Trophoblast cell (in vitro differentiated cells and primary cell): ENCODE results near the gene HEPACAM2.

ENCODE experiments used
- DNase-seq, 2 donors: peaks; one replicate each; pipeline ENCODE4 v3.0.0-alpha.2; 2016
- H2AFZ ChIP-seq: 2 replicates; pipeline ENCODE4 v1.6.1; 2013; ENCODE audit warnings: low read length, moderate library complexity, mild to moderate bottlenecking; ENCODE audit not compliant: insufficient read depth, poor library complexity
- H2AK5ac ChIP-seq: 2 replicates; pipeline ENCODE4 v1.6.1; 2013; ENCODE audit warnings: mild to moderate bottlenecking, low read length
- H2BK120ac ChIP-seq: 2 replicates; pipeline ENCODE4 v1.6.1; 2013; ENCODE audit warnings: low read length, mild to moderate bottlenecking, moderate library complexity; ENCODE audit not compliant: insufficient read depth, poor library complexity
- H2BK12ac ChIP-seq: 2 replicates; pipeline ENCODE4 v1.6.1; 2013; ENCODE audit warnings: mild to moderate bottlenecking, low read length, moderate library complexity
- H2BK5ac ChIP-seq: 2 replicates; pipeline ENCODE4 v1.6.1; 2013; ENCODE audit warnings: low read length, low read depth, moderate library complexity, mild to moderate bottlenecking; ENCODE audit not compliant: poor library complexity
- H3K14ac ChIP-seq: 2 replicates; pipeline ENCODE4 v1.6.1; 2013; ENCODE audit warnings: mild to moderate bottlenecking, low read length
- H3K18ac ChIP-seq: 2 replicates; pipeline ENCODE4 v1.6.1; 2013; ENCODE audit warnings: mild to moderate bottlenecking, low read length
- H3K23ac ChIP-seq: 2 replicates; pipeline ENCODE4 v1.6.1; 2013; ENCODE audit warnings: low read length
- H3K27ac ChIP-seq: 2 replicates; pipeline ENCODE4 v1.5.1; 2013; ENCODE audit warnings: low read depth, mild to moderate bottlenecking, inconsistent platforms, low read length, moderate library complexity
- H3K27me3 ChIP-seq: 2 replicates; pipeline ENCODE4 v1.6.1; 2013; ENCODE audit warnings: inconsistent platforms, mild to moderate bottlenecking, low read length, moderate library complexity; ENCODE audit not compliant: insufficient read depth
- H3K36me3 ChIP-seq, 2 experiments: 1 replicate in 1 of 2; 2 replicates in 1 of 2; pipeline ENCODE4 v1.6.1; 2013; ENCODE audit warnings: low read length in 2 of 2, mild to moderate bottlenecking in 2 of 2, moderate library complexity in 1 of 2; ENCODE audit not compliant: insufficient read depth in 2 of 2, control insufficient read depth in 1 of 2
- H3K4ac ChIP-seq: 2 replicates; pipeline ENCODE4 v1.6.1; 2013; ENCODE audit warnings: low read depth, mild to moderate bottlenecking, low read length, moderate library complexity
- H3K4me1 ChIP-seq, 2 experiments: 1 replicate in 1 of 2; 2 replicates in 1 of 2; pipeline ENCODE4 v1.6.1; 2013; ENCODE audit warnings: low read length in 2 of 2, mild to moderate bottlenecking in 2 of 2, moderate library complexity in 1 of 2; ENCODE audit not compliant: insufficient read depth in 2 of 2, control insufficient read depth in 1 of 2
- H3K4me2 ChIP-seq: 2 replicates; pipeline ENCODE4 v1.6.1; 2013; ENCODE audit warnings: inconsistent platforms, mild to moderate bottlenecking, low read length, moderate library complexity
- H3K4me3 ChIP-seq: 2 replicates; pipeline ENCODE4 v1.5.1; 2013; ENCODE audit warnings: mild to moderate bottlenecking, low read depth, low read length, inconsistent platforms
- H3K79me1 ChIP-seq: one replicate; pipeline ENCODE4 v1.6.1; 2013; ENCODE audit warnings: low read length
- H3K79me2 ChIP-seq: 2 replicates; pipeline ENCODE4 v1.6.1; 2013; ENCODE audit warnings: low read length, mild to moderate bottlenecking; ENCODE audit not compliant: control insufficient read depth, insufficient read depth, poor library complexity
- H3K9ac ChIP-seq: 2 replicates; pipeline ENCODE4 v1.6.1; 2013; ENCODE audit warnings: mild to moderate bottlenecking, low read length
- H3K9me3 ChIP-seq: 2 replicates; pipeline ENCODE4 v1.6.1; 2013; ENCODE audit warnings: low read depth, mild to moderate bottlenecking, control low read depth, inconsistent platforms, low read length; ENCODE audit not compliant: insufficient read depth
- H4K12ac ChIP-seq: 2 replicates; pipeline ENCODE4 v1.6.1; 2013; ENCODE audit warnings: low read depth, mild to moderate bottlenecking, low read length, moderate library complexity
- H4K8ac ChIP-seq: 2 replicates; pipeline ENCODE4 v1.6.1; 2013; ENCODE audit warnings: low read depth, mild to moderate bottlenecking, low read length, moderate library complexity
- H4K91ac ChIP-seq: one replicate; pipeline ENCODE4 v1.6.1; 2013; ENCODE audit warnings: low read depth, mild to moderate bottlenecking, low read length, moderate library complexity
- WGBS: extraction: QIAGEN DNeasy Blood & Tissue Kit; methylation state at CpG from one replicate; pipeline ENCODE4 v1.1.7; 2013; ENCODE audit warnings: missing lambda C conversion rate; ENCODE audit not compliant: insufficient read length, insufficient coverage; ENCODE audit errors: extremely low coverage; 5-methylcytosine and 5-hydroxymethylcytosine counted together

HEPACAM2 gene

GRCh38 chr7:93203496-93203895, 22.8 kb downstream of the HEPACAM2 start:
- H3K36me3 ChIP-seq: no peaks in the 10 kb centered on the region
- no peak overlapping the region for H2AFZ ChIP-seq
- no peak for DNase-seq
- no peaks in the 10 kb centered on the region for H3K79me2 ChIP-seq
- H4K12ac ChIP-seq: no peak overlapping the region
- H2BK120ac ChIP-seq: no peak overlapping the region
- H2AK5ac ChIP-seq: no peak overlapping the region
- no peak overlapping the region for H3K14ac ChIP-seq
- no peak overlapping the region for H3K9ac ChIP-seq
- H4K8ac ChIP-seq: no peak overlapping the region
- H3K79me1 ChIP-seq: no peaks in the 10 kb centered on the region
- no CpG with 5 or more reads among the region's 3 CpGs for WGBS
- H2BK12ac ChIP-seq: no peak overlapping the region
- H3K9me3 ChIP-seq: no peaks in the 10 kb centered on the region
- no peak overlapping the region for H3K4me2 ChIP-seq
- H3K27me3 ChIP-seq: no peaks in the 10 kb centered on the region
- no peak overlapping the region for H2BK5ac ChIP-seq
- no peak overlapping the region for H4K91ac ChIP-seq
- H3K4ac ChIP-seq: no peak overlapping the region
- H3K4me1 ChIP-seq: no peaks in the 10 kb centered on the region
- no peak overlapping the region for H3K4me3 ChIP-seq
- no peak overlapping the region for H3K23ac ChIP-seq
- H3K27ac ChIP-seq: no peak overlapping the region
- H3K18ac ChIP-seq: no peak overlapping the region

- no peak overlapping the region for H2BK12ac ChIP-seq
- no peak overlapping the region for H4K91ac ChIP-seq
- H3K4me3 ChIP-seq: no peak overlapping the region
- no peak overlapping the region for H4K8ac ChIP-seq
- H3K23ac ChIP-seq: no peak overlapping the region
- H3K79me1 ChIP-seq: no peaks in the 10 kb centered on the region
- no peak overlapping the region for H2BK5ac ChIP-seq
- no peak overlapping the region for H3K27ac ChIP-seq
- no peak overlapping the region for H3K18ac ChIP-seq
- H3K27me3 ChIP-seq: no peaks in the 10 kb centered on the region
- H3K36me3 ChIP-seq: no peaks in the 10 kb centered on the region
- no peak overlapping the region for H3K9ac ChIP-seq
- H2BK120ac ChIP-seq: no peak overlapping the region
- no peaks in the 10 kb centered on the region for H3K9me3 ChIP-seq
- no peak overlapping the region for H3K4me2 ChIP-seq
- H3K14ac ChIP-seq: no peak overlapping the region
- no peak for DNase-seq
- H2AFZ ChIP-seq: no peak overlapping the region
- no peak overlapping the region for H4K12ac ChIP-seq
- H2AK5ac ChIP-seq: no peak overlapping the region
- H3K4me1 ChIP-seq: no peaks in the 10 kb centered on the region
- H3K4ac ChIP-seq: no peak overlapping the region
- WGBS: no CpG with 5 or more reads among the region's 5 CpGs
- no peaks in the 10 kb centered on the region for H3K79me2 ChIP-seq
Measured at GRCh38 chr7:93202594-93203250, 23.5 kb downstream of the HEPACAM2 start.

- Histone ChIP-seq H3K9ac (no peak overlapping the region), H3K27ac (no peak overlapping the region), H4K8ac (no peak overlapping the region), H4K12ac (no peak overlapping the region), H2BK120ac (no peak overlapping the region), H2AFZ (no peak overlapping the region), H3K14ac (no peak overlapping the region), H2BK5ac (no peak overlapping the region), H3K18ac (no peak overlapping the region), H3K79me2 (no peaks in the 10 kb centered on the region), H4K91ac (no peak overlapping the region), H3K79me1 (no peaks in the 10 kb centered on the region), H3K4me1 (no peaks in the 10 kb centered on the region), H3K36me3 (no peaks in the 10 kb centered on the region), H3K23ac (no peak overlapping the region), H3K4me3 (no peak overlapping the region), H2BK12ac (no peak overlapping the region), H3K27me3 (no peaks in the 10 kb centered on the region), H3K4ac (no peak overlapping the region), H3K4me2 (no peak overlapping the region), H2AK5ac (no peak overlapping the region), H3K9me3 (no peaks in the 10 kb centered on the region)
- DNase-seq: no peak
Measured at GRCh38 chr7:93198472-93198871, 27.8 kb downstream of the HEPACAM2 start.

DNA sequence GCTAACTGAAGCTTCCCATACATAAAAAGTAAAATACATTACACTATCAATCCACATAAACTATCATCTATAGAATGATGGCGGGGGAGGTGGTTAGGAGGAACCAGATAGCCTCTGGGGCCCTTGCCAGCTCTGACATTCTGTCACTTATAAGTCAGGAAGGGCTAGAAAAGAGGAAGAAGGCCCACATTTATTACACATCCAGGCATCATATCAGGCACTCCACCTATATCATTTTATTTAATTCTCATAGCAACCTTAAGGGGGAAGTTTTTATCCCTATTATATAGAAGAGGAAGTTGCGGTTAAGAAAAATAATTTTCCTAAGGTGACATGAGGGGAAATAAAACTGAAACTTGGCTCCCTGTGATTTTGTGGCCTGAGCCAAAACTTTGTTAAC, 29.9 kb downstream of the HEPACAM2 start:
- Histone ChIP-seq H3K18ac (no peak overlapping the region), H3K79me2 (no peaks in the 10 kb centered on the region), H3K9me3 (no peaks in the 10 kb centered on the region), H3K4me3 (no peak overlapping the region), H4K12ac (no peak overlapping the region), H3K36me3 (no peaks in the 10 kb centered on the region), H2AFZ (no peak overlapping the region), H3K4me2 (no peak overlapping the region), H2BK5ac (no peak overlapping the region), H3K27ac (no peak overlapping the region), H2BK120ac (no peak overlapping the region), H3K4me1 (no peaks in the 10 kb centered on the region), H4K91ac (no peak overlapping the region), H3K27me3 (no peaks in the 10 kb centered on the region), H2BK12ac (no peak overlapping the region), H2AK5ac (no peak overlapping the region), H4K8ac (no peak overlapping the region), H3K23ac (no peak overlapping the region), H3K14ac (no peak overlapping the region), H3K4ac (no peak overlapping the region), H3K9ac (no peak overlapping the region), H3K79me1 (no peaks in the 10 kb centered on the region)
- no CpG with 5 or more reads among the region's 2 CpGs for WGBS
- DNase-seq: no peak
